Neural cell (in vitro differentiated cells): ENCODE results near the gene COL6A5. TPM values are rescaled to one million over a fixed set of nuclear protein-coding genes. Genes with fewer than 3 reads are reported as not detected.

Experiments
- H2AFZ ChIP-seq: fragments of 200-600, 300-800 bp; sonication (generic), shearing (Covaris generic); 2 replicates; pipeline ENCODE4 v1.6.0; 2014; ENCODE audit warnings: low read depth, mild to moderate bottlenecking, antibody characterized with exemption, low read length, moderate library complexity
- H3F3A ChIP-seq: fragments of 200-600 bp; shearing (Covaris generic); 2 replicates; pipeline ENCODE4 v1.6.1; 2016; ENCODE audit warnings: mild to moderate bottlenecking, moderate library complexity, mixed read lengths, antibody characterized with exemption, low read length; ENCODE audit not compliant: insufficient read depth, poor library complexity, severe bottlenecking
- H3K27ac ChIP-seq: fragments of 200-600, 300-800 bp; sonication (generic), shearing (Covaris generic); 2 replicates; pipeline ENCODE4 v1.5.1; 2014; ENCODE audit warnings: mild to moderate bottlenecking, low read length, moderate library complexity
- H3K27me3 ChIP-seq: fragments of 300-800, 200-600 bp; sonication (generic), shearing (Covaris generic); 2 replicates; pipeline ENCODE4 v1.6.0; 2014; ENCODE audit warnings: mild to moderate bottlenecking, low read depth, low read length, moderate library complexity; ENCODE audit not compliant: insufficient read depth
- H3K36me3 ChIP-seq: fragments of 300-800, 200-600 bp; sonication (generic), shearing (Covaris generic); 2 replicates; pipeline ENCODE4 v1.5.1; 2014; ENCODE audit warnings: mild to moderate bottlenecking, antibody characterized with exemption, low read length, moderate library complexity; ENCODE audit not compliant: insufficient read depth
- H3K4me2 ChIP-seq: fragments of 300-800, 200-600 bp; sonication (generic), shearing (Covaris generic); 2 replicates; pipeline ENCODE4 v1.6.0; 2014; ENCODE audit warnings: mild to moderate bottlenecking, low read length
- H3K4me3 ChIP-seq: fragments of 300-800, 200-600 bp; sonication (generic), shearing (Covaris generic); 2 replicates; pipeline ENCODE4 v1.5.1; 2014; ENCODE audit warnings: mild to moderate bottlenecking, low read length, moderate library complexity
- H3K79me2 ChIP-seq: fragments of 200-600 bp; shearing (Covaris generic); replicated peaks from 2 replicates; pipeline ENCODE4 v1.6.0; 2014; ENCODE audit warnings: mild to moderate bottlenecking, low read length, moderate library complexity; ENCODE audit not compliant: insufficient read depth
- H3K9ac ChIP-seq: fragments of 300-800, 200-600 bp; sonication (generic), shearing (Covaris generic); 2 replicates; pipeline ENCODE4 v1.6.1; 2016; ENCODE audit warnings: mild to moderate bottlenecking, low read length, mixed read lengths
- H3K9me2 ChIP-seq: fragments of 200-600 bp; shearing (Covaris generic); 2 replicates; pipeline ENCODE4 v1.6.1; 2016; ENCODE audit warnings: mild to moderate bottlenecking, low read length, mixed read lengths; ENCODE audit not compliant: insufficient read depth
- H3K9me3 ChIP-seq: fragments of 200-600, 300-800 bp; sonication (generic), shearing (Covaris generic); 2 replicates; pipeline ENCODE4 v1.6.1; 2016; ENCODE audit warnings: mild to moderate bottlenecking, mixed run types, low read length, moderate library complexity, mixed read lengths
- H4K20me1 ChIP-seq: fragments of 200-600 bp; shearing (Covaris generic); 2 replicates; pipeline ENCODE4 v1.6.1; 2016; ENCODE audit warnings: mild to moderate bottlenecking, mixed run types; ENCODE audit not compliant: insufficient read depth
- EZH2 ChIP-seq: fragments of 200-600, 300-800 bp; shearing (Covaris generic), sonication (generic); IDR thresholded peaks from 2 replicates; pipeline ENCODE4 v1.6.1; 2014; ENCODE audit warnings: antibody characterized with exemption, low read length, borderline replicate concordance, mild to moderate bottlenecking; ENCODE audit not compliant: insufficient read depth, poor library complexity, severe bottlenecking
- MXI1 ChIP-seq: fragments of 450-650 bp; conservative IDR thresholded peaks from 2 replicates; pipeline ENCODE4 v1.6.1; 2014; ENCODE audit warnings: antibody characterized with exemption, mild to moderate bottlenecking; ENCODE audit not compliant: poor library complexity, severe bottlenecking
- POLR2AphosphoS5 ChIP-seq: IDR thresholded peaks from 2 replicates; pipeline ENCODE4 v1.6.1; 2012
- RAD21 ChIP-seq: fragments of 450-650 bp; conservative IDR thresholded peaks from 2 replicates; pipeline ENCODE4 v1.6.1; 2014; ENCODE audit warnings: antibody characterized with exemption, mild to moderate bottlenecking, moderate library complexity
- SMC3 ChIP-seq: fragments of 450-650 bp; conservative IDR thresholded peaks from 2 replicates; pipeline ENCODE4 v1.6.1; 2014; ENCODE audit warnings: antibody characterized with exemption, mild to moderate bottlenecking, moderate library complexity; ENCODE audit not compliant: poor library complexity
- polyA plus RNA-seq: library from polyadenylated mRNA; depleted of rRNA; stranded (reverse); fragments of >200 nt; gene quantifications from 2 replicates; pipeline ENCODE4 v1.2.3, GENCODE V29; 2014
- TF ChIP-seq, protein P1 (sequence below): fragments of 450-650 bp; IDR thresholded peaks from 2 replicates; pipeline ENCODE4 v1.5.1; 2014; ENCODE audit warnings: antibody characterized with exemption, mild to moderate bottlenecking, moderate library complexity; ENCODE audit not compliant: poor library complexity, severe bottlenecking
- TF ChIP-seq, protein P2 (sequence below): IDR thresholded peaks from 2 replicates; pipeline ENCODE4 v1.6.1; 2012; ENCODE audit warnings: borderline replicate concordance

The COL6A5 gene
- polyA plus RNA-seq, 1 donor from 2014 or later: not detected

DNA sequence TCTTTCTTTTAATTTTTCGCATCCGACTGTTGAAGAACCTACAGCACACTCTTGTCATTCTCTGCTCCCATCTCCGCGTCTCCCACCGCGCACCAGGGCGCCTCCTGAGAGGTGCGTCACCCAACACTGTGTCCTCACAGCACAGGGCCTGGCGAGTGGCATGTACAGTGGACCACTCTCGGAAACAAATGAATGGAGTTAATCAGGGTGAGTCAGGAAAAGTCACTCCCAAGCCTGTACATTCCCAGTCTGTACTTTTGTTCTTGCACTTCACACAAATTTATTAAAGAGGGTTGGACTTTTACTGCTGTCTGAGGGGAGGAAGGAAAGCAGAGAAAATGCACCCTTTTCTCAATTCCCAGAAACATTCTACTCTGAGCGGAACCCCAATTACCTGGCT lies 172.1 kb downstream of the COL6A5 start:
- no peak overlapping the region for H3K27ac ChIP-seq
- peaks cover 36% of the 10 kb centered on the region for H3K27me3 ChIP-seq
- no peaks in the 10 kb centered on the region for H3F3A ChIP-seq
- H3K79me2 ChIP-seq: no peaks in the 10 kb centered on the region
- H4K20me1 ChIP-seq: no peaks in the 10 kb centered on the region
- H2AFZ ChIP-seq: no peak overlapping the region
- H3K36me3 ChIP-seq: no peaks in the 10 kb centered on the region
- TF ChIP-seq EZH2 (no peak), RAD21 (no peak), POLR2AphosphoS5 (no peak), SMC3 (no peak), MXI1 (no peak)
- H3K9me3 ChIP-seq: peaks cover 3% of the 10 kb centered on the region
- H3K9me2 ChIP-seq: no peaks in the 10 kb centered on the region
- H3K9ac ChIP-seq: no peak overlapping the region
- H3K4me3 ChIP-seq: no peak overlapping the region
- no peak overlapping the region for H3K4me2 ChIP-seq

DNA sequence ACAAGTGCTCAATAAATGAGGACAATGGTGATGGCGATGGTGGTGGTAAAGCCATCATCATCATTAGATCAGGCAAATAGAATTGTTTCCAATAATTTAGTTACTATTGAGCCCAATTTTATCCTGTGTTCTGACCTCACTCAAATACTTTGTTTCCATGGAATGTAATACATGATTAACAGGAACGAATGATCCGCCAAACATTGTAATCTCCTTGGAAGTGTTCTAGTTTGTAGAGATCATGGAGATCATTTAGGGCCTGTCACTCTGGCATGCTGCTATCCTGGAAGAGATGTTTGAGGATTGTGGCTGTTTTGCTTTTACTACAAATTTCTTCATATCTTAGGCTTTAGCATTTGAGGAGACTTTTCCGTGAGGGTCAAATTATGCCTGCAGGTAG lies 174.3 kb downstream of the COL6A5 start:
- H3K79me2 ChIP-seq: no peaks in the 10 kb centered on the region

More for the DNA sequence above, 174.3 kb downstream of the COL6A5 start:
- Histone ChIP-seq H3F3A (no peaks in the 10 kb centered on the region), H3K9me3 (peaks cover 3% of the 10 kb centered on the region), H3K9ac (no peak overlapping the region), H4K20me1 (no peaks in the 10 kb centered on the region), H3K4me2 (no peak overlapping the region), H3K4me3 (no peak overlapping the region), H3K27ac (no peak overlapping the region), H3K27me3 (peaks cover 36% of the 10 kb centered on the region), H3K9me2 (no peaks in the 10 kb centered on the region), H2AFZ (no peak overlapping the region), H3K36me3 (no peaks in the 10 kb centered on the region)
- TF ChIP-seq, protein P1, sequence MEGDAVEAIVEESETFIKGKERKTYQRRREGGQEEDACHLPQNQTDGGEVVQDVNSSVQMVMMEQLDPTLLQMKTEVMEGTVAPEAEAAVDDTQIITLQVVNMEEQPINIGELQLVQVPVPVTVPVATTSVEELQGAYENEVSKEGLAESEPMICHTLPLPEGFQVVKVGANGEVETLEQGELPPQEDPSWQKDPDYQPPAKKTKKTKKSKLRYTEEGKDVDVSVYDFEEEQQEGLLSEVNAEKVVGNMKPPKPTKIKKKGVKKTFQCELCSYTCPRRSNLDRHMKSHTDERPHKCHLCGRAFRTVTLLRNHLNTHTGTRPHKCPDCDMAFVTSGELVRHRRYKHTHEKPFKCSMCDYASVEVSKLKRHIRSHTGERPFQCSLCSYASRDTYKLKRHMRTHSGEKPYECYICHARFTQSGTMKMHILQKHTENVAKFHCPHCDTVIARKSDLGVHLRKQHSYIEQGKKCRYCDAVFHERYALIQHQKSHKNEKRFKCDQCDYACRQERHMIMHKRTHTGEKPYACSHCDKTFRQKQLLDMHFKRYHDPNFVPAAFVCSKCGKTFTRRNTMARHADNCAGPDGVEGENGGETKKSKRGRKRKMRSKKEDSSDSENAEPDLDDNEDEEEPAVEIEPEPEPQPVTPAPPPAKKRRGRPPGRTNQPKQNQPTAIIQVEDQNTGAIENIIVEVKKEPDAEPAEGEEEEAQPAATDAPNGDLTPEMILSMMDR: no peak
- TF ChIP-seq POLR2AphosphoS5 (no peak), EZH2 (no peak), MXI1 (no peak), RAD21 (no peak), SMC3 (no peak)
- TF ChIP-seq, protein P2, sequence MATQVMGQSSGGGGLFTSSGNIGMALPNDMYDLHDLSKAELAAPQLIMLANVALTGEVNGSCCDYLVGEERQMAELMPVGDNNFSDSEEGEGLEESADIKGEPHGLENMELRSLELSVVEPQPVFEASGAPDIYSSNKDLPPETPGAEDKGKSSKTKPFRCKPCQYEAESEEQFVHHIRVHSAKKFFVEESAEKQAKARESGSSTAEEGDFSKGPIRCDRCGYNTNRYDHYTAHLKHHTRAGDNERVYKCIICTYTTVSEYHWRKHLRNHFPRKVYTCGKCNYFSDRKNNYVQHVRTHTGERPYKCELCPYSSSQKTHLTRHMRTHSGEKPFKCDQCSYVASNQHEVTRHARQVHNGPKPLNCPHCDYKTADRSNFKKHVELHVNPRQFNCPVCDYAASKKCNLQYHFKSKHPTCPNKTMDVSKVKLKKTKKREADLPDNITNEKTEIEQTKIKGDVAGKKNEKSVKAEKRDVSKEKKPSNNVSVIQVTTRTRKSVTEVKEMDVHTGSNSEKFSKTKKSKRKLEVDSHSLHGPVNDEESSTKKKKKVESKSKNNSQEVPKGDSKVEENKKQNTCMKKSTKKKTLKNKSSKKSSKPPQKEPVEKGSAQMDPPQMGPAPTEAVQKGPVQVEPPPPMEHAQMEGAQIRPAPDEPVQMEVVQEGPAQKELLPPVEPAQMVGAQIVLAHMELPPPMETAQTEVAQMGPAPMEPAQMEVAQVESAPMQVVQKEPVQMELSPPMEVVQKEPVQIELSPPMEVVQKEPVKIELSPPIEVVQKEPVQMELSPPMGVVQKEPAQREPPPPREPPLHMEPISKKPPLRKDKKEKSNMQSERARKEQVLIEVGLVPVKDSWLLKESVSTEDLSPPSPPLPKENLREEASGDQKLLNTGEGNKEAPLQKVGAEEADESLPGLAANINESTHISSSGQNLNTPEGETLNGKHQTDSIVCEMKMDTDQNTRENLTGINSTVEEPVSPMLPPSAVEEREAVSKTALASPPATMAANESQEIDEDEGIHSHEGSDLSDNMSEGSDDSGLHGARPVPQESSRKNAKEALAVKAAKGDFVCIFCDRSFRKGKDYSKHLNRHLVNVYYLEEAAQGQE: no peak
